Measurements from ENCODE around the gene FAM171A1.

Gene FAM171A1

DNA sequence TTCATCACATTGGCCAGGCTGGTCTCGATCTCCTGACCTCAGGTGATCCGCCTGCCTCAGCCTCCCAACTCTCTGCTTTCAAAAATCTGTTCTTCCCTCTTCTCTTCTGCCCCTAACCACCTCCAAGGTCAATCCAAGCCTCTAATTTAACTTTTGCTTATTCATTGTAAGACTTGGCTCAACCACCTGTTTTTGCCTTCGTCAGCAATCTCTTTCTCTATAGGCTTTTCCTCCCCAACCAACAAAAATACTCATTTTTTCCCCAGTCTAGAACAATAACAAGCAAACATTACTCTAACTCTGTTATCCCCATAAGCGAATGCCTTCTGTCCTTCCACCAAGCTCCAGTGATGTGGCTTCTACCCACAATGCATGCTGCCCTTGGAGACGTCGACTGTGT, 112.8 kb downstream of the FAM171A1 start:
- Histone ChIP-seq H3K27me3 (ENCODE audit: control insufficient read depth, insufficient read depth, low read length) (no peaks in the 10 kb centered on the region), H3K9me3 (ENCODE audit: control insufficient read depth, insufficient read depth, low read depth, low read length) (no peaks in the 10 kb centered on the region), H3K9ac (ENCODE audit: low read length) (no peak overlapping the region), H3K4me3 (ENCODE audit: low read depth, low read length) (no peak overlapping the region), H3K4me1 (ENCODE audit: control insufficient read depth, insufficient read depth, low read length) (peaks cover 21% of the 10 kb centered on the region), H3K27ac (ENCODE audit: low read depth, low read length) (no peak overlapping the region), H3K36me3 (ENCODE audit: control insufficient read depth, insufficient read depth, low read length) (no peaks in the 10 kb centered on the region)

DNA sequence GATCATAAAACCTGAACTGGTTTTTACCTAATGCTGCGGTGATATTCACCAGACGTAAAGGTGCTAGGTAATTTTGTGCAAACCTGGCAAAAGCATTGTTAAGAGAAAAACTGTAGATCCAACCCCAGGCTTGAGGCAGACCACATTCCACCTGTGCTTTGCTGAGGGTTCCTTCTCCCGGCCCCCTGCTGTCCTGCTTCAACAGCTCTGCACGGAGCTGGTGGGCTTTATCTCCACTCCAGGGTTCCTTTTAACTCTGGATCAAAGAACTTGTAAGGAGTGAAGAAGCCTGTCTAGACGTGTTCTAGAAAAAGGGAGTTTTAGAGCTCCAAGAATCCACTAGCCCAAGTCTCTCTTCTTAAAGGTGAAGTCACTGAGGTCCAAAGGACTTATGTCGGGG, 115.1 kb downstream of the FAM171A1 start:
- Histone ChIP-seq H3K9ac (ENCODE audit: low read length) (no peak overlapping the region), H3K36me3 (ENCODE audit: control insufficient read depth, insufficient read depth, low read length) (no peaks in the 10 kb centered on the region), H3K4me1 (ENCODE audit: control insufficient read depth, insufficient read depth, low read length) (peaks cover 21% of the 10 kb centered on the region), H3K9me3 (ENCODE audit: control insufficient read depth, insufficient read depth, low read depth, low read length) (no peaks in the 10 kb centered on the region), H3K4me3 (ENCODE audit: low read depth, low read length) (no peak overlapping the region), H3K27ac (ENCODE audit: low read depth, low read length) (no peak overlapping the region), H3K27me3 (ENCODE audit: control insufficient read depth, insufficient read depth, low read length) (no peaks in the 10 kb centered on the region)

DNA sequence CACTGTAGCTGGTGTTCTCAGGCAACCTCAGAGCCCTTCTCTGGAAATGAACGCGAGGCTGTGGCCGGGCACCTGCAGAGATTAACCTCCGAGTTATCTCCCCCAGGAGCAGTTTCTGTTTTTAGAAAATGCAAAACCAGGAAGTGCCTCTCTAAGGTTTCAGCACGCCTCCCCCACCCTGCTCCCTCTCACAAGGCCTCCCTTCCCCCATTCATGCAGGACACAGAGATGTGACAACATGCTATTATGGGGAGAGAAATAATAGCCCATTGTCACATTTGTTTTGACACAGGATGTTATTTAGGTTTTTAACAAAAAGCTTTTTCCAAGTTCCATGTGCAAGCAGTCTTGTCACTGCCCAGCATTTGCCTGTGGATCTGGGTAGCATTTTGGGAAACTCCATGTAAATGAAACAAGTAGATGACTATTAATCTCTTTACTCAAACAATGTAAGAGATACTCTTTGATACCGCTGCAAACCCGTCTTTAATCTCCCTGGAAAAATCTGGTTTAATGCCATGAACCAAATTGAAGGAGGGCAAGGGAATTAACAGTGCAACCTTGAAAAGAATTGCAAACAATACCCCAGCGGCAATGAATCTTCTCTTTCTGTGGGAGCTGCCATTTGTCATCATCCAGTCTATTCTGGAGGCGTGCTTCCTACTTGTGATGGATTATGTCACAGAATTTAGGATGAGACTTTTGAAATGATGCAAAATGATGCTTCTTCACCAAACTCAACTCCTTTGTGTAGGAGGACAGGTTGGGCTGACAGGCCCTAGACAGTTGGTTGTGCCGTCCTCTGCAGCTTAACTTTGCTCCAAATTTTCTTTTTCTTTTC, 116.1 kb downstream of the FAM171A1 start:
- Histone ChIP-seq H3K36me3 (ENCODE audit: control insufficient read depth, insufficient read depth, low read length) (no peaks in the 10 kb centered on the region), H3K9ac (ENCODE audit: low read length) (no peak overlapping the region), H3K9me3 (ENCODE audit: control insufficient read depth, insufficient read depth, low read depth, low read length) (no peaks in the 10 kb centered on the region), H3K27ac (ENCODE audit: low read depth, low read length) (no peak overlapping the region), H3K4me3 (ENCODE audit: low read depth, low read length) (no peak overlapping the region; the same call in 1 of the 2 replicates), H3K4me1 (ENCODE audit: control insufficient read depth, insufficient read depth, low read length) (peaks cover 21% of the 10 kb centered on the region), H3K27me3 (ENCODE audit: control insufficient read depth, insufficient read depth, low read length) (no peaks in the 10 kb centered on the region)

DNA sequence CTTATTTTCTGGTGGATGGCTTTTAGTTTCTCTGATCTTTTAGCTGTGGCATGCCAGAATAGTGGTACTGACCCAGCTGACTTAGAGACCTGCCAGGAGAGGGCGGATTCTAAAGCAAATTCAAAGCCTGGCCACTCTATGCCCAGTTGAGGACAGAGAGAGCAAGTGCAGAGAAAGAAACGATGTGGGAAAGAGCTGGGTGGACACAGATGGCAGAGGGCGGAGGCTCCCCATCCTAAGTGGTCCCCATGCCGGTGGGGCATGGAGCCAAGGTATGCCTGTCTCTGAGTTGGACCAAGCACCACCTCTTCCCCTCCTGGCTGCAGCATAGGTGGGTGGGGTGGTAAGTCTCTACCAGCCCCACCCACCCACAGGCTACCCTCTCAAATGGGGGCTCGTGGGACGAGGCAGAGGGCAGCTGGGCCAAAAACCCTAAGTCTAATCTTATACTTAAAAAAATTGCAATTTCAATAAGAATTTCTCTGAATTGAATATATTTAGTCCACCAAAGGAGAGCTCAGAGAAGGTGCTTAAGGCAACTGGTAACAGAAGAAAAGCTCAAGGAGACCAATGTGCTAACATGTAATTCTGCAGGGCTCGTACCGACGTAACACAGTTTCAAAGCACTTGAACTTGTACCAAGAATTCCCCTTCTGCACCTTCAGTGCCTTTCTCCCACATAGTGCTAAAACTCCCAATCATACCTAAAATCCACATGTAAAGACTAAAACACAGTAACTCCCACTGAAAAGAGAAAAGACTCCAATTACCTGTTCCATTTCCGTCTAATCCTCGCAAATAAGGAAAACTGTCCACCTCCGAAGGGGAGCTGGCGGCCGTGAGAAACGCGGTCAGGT, 116.9 kb downstream of the FAM171A1 start:
- no peaks in the 10 kb centered on the region for H3K27me3 ChIP-seq (ENCODE audit: control insufficient read depth, insufficient read depth, low read length)
- H3K27ac ChIP-seq (ENCODE audit: low read depth, low read length) = no peak overlapping the region
- peaks cover 21% of the 10 kb centered on the region for H3K4me1 ChIP-seq (ENCODE audit: control insufficient read depth, insufficient read depth, low read length)
- H3K4me3 ChIP-seq (ENCODE audit: low read depth, low read length) = peak overlapping the region; percentile 11; the same call in 1 of the 2 replicates
- H3K9ac ChIP-seq (ENCODE audit: low read length) = no peak overlapping the region
- H3K9me3 ChIP-seq (ENCODE audit: control insufficient read depth, insufficient read depth, low read depth, low read length) = no peaks in the 10 kb centered on the region
- no peaks in the 10 kb centered on the region for H3K36me3 ChIP-seq (ENCODE audit: control insufficient read depth, insufficient read depth, low read length)

DNA sequence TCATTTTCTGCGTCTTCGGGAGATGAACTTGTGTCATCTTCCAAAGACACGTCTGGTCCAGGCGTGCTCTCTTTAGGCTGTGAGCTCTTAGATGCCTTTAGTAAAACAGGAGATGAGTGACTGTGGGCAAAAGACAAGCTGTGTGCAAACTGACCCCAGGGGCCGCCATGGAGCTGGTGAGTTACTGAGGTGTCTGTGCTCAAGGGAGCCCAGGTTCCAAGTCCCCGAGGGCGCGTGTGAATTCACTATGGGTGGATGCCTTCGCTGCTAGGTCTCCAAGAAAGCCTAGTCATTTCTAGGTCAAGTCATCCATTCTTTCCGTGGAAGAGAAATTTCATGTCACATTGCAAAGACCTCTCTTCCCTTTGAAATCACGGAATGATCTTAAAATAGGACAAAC, 118.7 kb downstream of the FAM171A1 start:
- no peak overlapping the region for H3K27ac ChIP-seq (ENCODE audit: low read depth, low read length)
- H3K4me3 ChIP-seq (ENCODE audit: low read depth, low read length) = no peak overlapping the region
- no peaks in the 10 kb centered on the region for H3K9me3 ChIP-seq (ENCODE audit: control insufficient read depth, insufficient read depth, low read depth, low read length)
- H3K36me3 ChIP-seq (ENCODE audit: control insufficient read depth, insufficient read depth, low read length) = no peaks in the 10 kb centered on the region
- peaks cover 21% of the 10 kb centered on the region for H3K4me1 ChIP-seq (ENCODE audit: control insufficient read depth, insufficient read depth, low read length)
- H3K9ac ChIP-seq (ENCODE audit: low read length) = no peak overlapping the region
- H3K27me3 ChIP-seq (ENCODE audit: control insufficient read depth, insufficient read depth, low read length) = no peaks in the 10 kb centered on the region

DNA sequence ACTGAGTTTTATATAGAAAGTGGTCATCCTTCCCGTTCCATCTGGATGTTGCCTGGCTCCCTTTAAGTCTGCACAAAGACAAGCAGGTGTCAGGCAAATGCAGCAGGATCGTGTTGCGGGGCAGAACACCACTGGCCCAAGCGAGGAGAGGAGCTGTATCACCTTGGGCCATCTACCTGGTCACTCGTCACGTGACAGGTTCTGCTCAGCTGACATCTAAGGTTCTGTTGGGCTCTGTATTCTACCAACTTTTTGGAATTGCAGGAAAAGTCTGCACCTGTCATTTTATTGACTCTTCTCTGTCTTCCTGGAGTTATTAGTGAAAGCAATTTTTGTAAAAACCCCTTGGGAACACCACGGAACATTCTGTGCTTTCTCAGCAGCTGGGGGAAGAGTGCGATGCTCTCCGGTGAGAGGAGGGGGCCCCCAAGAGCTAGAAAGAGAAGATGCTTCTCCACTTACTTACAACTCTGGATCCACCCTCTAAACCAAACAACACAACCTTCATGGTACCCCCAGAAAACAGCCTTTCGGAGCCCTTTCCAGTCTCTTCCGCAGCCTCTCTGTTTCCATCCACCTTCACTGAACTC, 119.2 kb downstream of the FAM171A1 start:
- no peaks in the 10 kb centered on the region for H3K27me3 ChIP-seq (ENCODE audit: control insufficient read depth, insufficient read depth, low read length)
- no peaks in the 10 kb centered on the region for H3K9me3 ChIP-seq (ENCODE audit: control insufficient read depth, insufficient read depth, low read depth, low read length)
- no peak overlapping the region for H3K27ac ChIP-seq (ENCODE audit: low read depth, low read length)
- H3K4me1 ChIP-seq (ENCODE audit: control insufficient read depth, insufficient read depth, low read length) = peaks cover 21% of the 10 kb centered on the region
- H3K9ac ChIP-seq (ENCODE audit: low read length) = no peak overlapping the region
- no peaks in the 10 kb centered on the region for H3K36me3 ChIP-seq (ENCODE audit: control insufficient read depth, insufficient read depth, low read length)
- no peak overlapping the region for H3K4me3 ChIP-seq (ENCODE audit: low read depth, low read length)

DNA sequence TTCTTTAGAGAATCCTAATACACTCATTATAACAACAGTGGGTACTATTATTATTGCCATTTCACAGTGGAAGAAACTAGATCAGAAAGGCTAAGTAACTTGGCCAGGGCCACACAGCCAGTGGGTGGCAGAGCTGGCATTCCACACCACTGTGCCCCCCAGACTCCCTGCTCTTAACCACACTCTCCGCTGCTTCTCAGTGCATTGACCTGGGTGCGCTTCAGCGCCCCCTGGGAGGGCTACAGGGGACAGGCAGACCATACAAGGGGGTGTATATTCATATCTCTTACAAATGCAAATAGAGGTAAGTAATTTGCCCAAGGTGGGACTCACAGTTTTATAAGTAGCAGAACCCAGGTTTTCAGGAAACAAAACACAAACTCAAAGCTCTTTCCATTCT, 125.6 kb downstream of the FAM171A1 start:
- Histone ChIP-seq H3K9ac (ENCODE audit: low read length) (no peak overlapping the region), H3K36me3 (ENCODE audit: control insufficient read depth, insufficient read depth, low read length) (0 out of 2 replicates have a peak, but pooled peaks cover 2% of the 10 kb centered on the region), H3K4me1 (ENCODE audit: control insufficient read depth, insufficient read depth, low read length) (no peaks in the 10 kb centered on the region), H3K27ac (ENCODE audit: low read depth, low read length) (no peak overlapping the region), H3K27me3 (ENCODE audit: control insufficient read depth, insufficient read depth, low read length) (no peaks in the 10 kb centered on the region), H3K9me3 (ENCODE audit: control insufficient read depth, insufficient read depth, low read depth, low read length) (no peaks in the 10 kb centered on the region), H3K4me3 (ENCODE audit: low read depth, low read length) (no peak overlapping the region)

DNA sequence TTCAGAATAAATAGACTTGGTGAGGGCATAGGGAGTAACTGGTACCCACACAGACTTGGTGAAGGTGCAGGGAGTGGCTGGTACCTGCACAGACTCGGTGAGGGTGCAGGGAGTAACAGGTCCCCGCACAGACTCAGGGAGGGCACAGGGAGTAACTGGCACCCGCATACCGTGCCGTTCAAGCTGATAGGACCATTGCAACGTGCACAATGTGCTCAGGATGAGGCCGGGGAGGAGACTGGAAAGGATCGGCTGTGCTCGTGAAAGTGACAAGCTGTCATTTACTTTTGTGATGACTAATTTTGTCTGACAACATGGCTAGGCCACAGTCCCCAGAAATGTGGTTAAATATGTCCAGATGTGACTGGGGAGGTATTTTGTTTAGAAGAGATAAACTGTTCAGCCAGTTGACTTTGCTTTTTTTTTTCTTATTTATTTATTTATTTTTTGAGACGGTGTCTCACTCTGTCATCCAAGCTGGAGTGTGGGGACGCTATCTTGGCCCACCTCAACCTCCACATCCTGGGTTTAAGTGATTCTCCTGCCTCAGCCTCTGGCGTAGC, 126.4 kb downstream of the FAM171A1 start:
- Histone ChIP-seq H3K27ac (ENCODE audit: low read depth, low read length) (no peak overlapping the region), H3K36me3 (ENCODE audit: control insufficient read depth, insufficient read depth, low read length) (0 out of 2 replicates have a peak, but pooled peaks cover 2% of the 10 kb centered on the region), H3K9me3 (ENCODE audit: control insufficient read depth, insufficient read depth, low read depth, low read length) (no peaks in the 10 kb centered on the region), H3K4me3 (ENCODE audit: low read depth, low read length) (no peak overlapping the region), H3K27me3 (ENCODE audit: control insufficient read depth, insufficient read depth, low read length) (no peaks in the 10 kb centered on the region), H3K4me1 (ENCODE audit: control insufficient read depth, insufficient read depth, low read length) (no peaks in the 10 kb centered on the region), H3K9ac (ENCODE audit: low read length) (no peak overlapping the region)

DNA sequence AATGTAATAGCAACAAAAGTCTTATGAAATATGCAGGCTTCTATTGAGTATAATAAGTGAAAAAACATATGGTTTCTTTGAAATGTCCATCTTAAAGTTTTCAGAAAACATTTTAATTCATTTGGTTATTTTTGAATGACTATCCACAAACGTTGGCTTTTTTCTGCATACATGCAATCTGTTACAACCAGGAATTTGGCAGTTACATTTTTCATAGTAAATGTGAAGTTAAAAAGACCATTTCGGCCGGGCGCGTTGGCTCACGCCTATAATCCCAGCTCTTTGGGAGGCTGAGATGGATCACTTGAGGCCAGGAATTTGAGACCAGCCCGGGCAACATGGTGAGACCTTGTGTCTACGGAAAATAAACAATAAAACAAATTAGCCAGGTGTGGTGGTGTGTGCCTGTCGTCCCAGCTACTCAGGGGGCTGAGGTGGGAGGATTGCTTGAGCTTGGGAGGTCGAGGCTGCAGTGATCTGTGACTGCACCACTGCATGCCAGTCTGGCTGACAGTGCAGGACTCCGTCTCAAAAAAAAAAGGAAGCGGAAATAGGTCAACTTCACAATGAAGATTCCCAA, 128.7 kb downstream of the FAM171A1 start:
- Histone ChIP-seq H3K9ac (ENCODE audit: low read length) (no peak overlapping the region), H3K4me3 (ENCODE audit: low read depth, low read length) (no peak overlapping the region), H3K27me3 (ENCODE audit: control insufficient read depth, insufficient read depth, low read length) (no peaks in the 10 kb centered on the region), H3K27ac (ENCODE audit: low read depth, low read length) (no peak overlapping the region), H3K36me3 (ENCODE audit: control insufficient read depth, insufficient read depth, low read length) (0 out of 2 replicates have a peak, but pooled peaks cover 2% of the 10 kb centered on the region), H3K4me1 (ENCODE audit: control insufficient read depth, insufficient read depth, low read length) (no peaks in the 10 kb centered on the region), H3K9me3 (ENCODE audit: control insufficient read depth, insufficient read depth, low read depth, low read length) (no peaks in the 10 kb centered on the region)

DNA sequence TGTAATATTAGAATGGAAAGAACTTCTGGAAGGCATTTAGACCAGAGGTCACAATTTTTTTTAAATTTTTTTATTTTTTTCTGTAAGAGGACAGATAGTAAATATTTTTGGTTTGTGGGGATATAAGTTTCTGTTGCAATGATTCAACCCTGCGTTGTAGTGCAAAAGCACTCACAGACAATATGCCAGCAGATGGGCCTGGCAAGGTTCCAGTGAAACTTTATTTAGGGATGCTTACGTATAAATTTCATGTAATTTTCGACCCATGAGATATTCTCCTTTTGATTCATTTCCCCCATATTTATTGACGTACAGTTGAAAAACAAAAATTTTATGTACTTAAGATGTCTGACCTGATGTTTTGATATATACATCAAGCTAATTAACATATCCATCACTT, 129.8 kb downstream of the FAM171A1 start:
- H3K27ac ChIP-seq (ENCODE audit: low read depth, low read length) = no peak overlapping the region
- H3K4me3 ChIP-seq (ENCODE audit: low read depth, low read length) = no peak overlapping the region
- 0 out of 2 replicates have a peak, but pooled peaks cover 2% of the 10 kb centered on the region for H3K36me3 ChIP-seq (ENCODE audit: control insufficient read depth, insufficient read depth, low read length)
- no peaks in the 10 kb centered on the region for H3K27me3 ChIP-seq (ENCODE audit: control insufficient read depth, insufficient read depth, low read length)
- no peaks in the 10 kb centered on the region for H3K9me3 ChIP-seq (ENCODE audit: control insufficient read depth, insufficient read depth, low read depth, low read length)
- H3K9ac ChIP-seq (ENCODE audit: low read length) = no peak overlapping the region
- no peaks in the 10 kb centered on the region for H3K4me1 ChIP-seq (ENCODE audit: control insufficient read depth, insufficient read depth, low read length)

Data from HUES6 (cell line).